ENCODE measurements around the gene TRIM44. TPM values are rescaled to one million over a fixed set of nuclear protein-coding genes. Genes with fewer than 3 reads are reported as not detected.

The TRIM44 gene
- total RNA-seq, 4 donors from 2014 or later: 27.3 to 83.4 (median 61.4) TPM

- Histone ChIP-seq H3K4me1 (peaks cover 0 to 28% (median 17%) of the 10 kb centered on the region in 4 donors), H3K27ac (no peak overlapping the region), H3K27me3 (peaks cover 0 to 10% of the 10 kb centered on the region in 2 donors), H3K36me3 (no peaks in the 10 kb centered on the region), H3K9me3 (peaks cover 0 to 6% (median 0%) of the 10 kb centered on the region in 4 donors), H3K4me3 (no peak overlapping the region)
- no peak for TF ChIP-seq POLR2A (IDR thresholded peaks at IDR 0.05)
- TF ChIP-seq, protein P1, sequence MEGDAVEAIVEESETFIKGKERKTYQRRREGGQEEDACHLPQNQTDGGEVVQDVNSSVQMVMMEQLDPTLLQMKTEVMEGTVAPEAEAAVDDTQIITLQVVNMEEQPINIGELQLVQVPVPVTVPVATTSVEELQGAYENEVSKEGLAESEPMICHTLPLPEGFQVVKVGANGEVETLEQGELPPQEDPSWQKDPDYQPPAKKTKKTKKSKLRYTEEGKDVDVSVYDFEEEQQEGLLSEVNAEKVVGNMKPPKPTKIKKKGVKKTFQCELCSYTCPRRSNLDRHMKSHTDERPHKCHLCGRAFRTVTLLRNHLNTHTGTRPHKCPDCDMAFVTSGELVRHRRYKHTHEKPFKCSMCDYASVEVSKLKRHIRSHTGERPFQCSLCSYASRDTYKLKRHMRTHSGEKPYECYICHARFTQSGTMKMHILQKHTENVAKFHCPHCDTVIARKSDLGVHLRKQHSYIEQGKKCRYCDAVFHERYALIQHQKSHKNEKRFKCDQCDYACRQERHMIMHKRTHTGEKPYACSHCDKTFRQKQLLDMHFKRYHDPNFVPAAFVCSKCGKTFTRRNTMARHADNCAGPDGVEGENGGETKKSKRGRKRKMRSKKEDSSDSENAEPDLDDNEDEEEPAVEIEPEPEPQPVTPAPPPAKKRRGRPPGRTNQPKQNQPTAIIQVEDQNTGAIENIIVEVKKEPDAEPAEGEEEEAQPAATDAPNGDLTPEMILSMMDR (IDR thresholded peaks at IDR 0.05): no peak
- DNase-seq: no peak
Observed at GRCh38 chr11:35620795-35621194, 41.8 kb upstream of the TRIM44 start.

DNA sequence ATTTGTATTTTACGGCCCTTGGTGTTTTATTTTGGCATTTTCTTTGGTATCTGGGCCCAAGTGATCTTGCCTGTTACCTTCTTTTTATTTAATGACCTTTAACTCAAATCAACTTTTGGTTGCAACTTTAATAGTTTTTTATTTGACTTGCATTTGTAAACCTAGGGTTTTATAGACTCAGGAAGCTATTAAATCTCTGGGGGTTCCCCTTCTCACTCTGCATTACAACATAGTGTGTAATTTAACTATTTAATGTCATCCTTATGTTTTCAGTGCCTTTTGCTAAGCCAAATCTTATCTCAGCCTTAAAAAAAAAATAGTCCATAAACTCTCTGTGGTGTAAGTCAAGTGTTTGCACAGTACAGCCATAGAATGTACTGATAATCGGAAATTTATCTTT lies 41.0 kb upstream of the TRIM44 start:
- Histone ChIP-seq H3K9me3 (peaks cover 0 to 6% (median 0%) of the 10 kb centered on the region in 4 donors), H3K36me3 (no peaks in the 10 kb centered on the region), H3K4me3 (no peak overlapping the region), H3K27me3 (peaks cover 0 to 10% of the 10 kb centered on the region in 2 donors), H3K27ac (no peak overlapping the region), H3K4me1 (peaks cover 0 to 28% (median 17%) of the 10 kb centered on the region in 4 donors)
- TF ChIP-seq, protein P1 (IDR thresholded peaks at IDR 0.05): no peak
- no peak for TF ChIP-seq POLR2A (IDR thresholded peaks at IDR 0.05)
- no peak for DNase-seq

- no peak overlapping the region for H3K4me3 ChIP-seq
- H3K27me3 ChIP-seq: peaks cover 0 to 10% of the 10 kb centered on the region in 2 donors
- peaks cover 0 to 6% (median 0%) of the 10 kb centered on the region in 4 donors for H3K9me3 ChIP-seq
- peaks cover 0 to 28% (median 17%) of the 10 kb centered on the region in 4 donors for H3K4me1 ChIP-seq
- no peaks in the 10 kb centered on the region for H3K36me3 ChIP-seq
- DNase-seq: no peak
- H3K27ac ChIP-seq: no peak overlapping the region
- TF ChIP-seq, protein P1 (IDR thresholded peaks at IDR 0.05): no peak
- no peak for TF ChIP-seq POLR2A (IDR thresholded peaks at IDR 0.05)
Observed at GRCh38 chr11:35622070-35622469, 40.5 kb upstream of the TRIM44 start.

- Histone ChIP-seq H3K27ac (no peak overlapping the region), H3K4me3 (no peak overlapping the region), H3K9me3 (peaks cover 0 to 5% (median 0%) of the 10 kb centered on the region in 4 donors), H3K36me3 (no peaks in the 10 kb centered on the region), H3K4me1 (peaks cover 0 to 18% (median 12%) of the 10 kb centered on the region in 4 donors), H3K27me3 (peaks cover 0 to 10% of the 10 kb centered on the region in 2 donors)
- DNase-seq: no peak
- TF ChIP-seq, protein P1 (IDR thresholded peaks at IDR 0.05): no peak
- no peak for TF ChIP-seq POLR2A (IDR thresholded peaks at IDR 0.05)
Observed at GRCh38 chr11:35623621-35624168, 38.9 kb upstream of the TRIM44 start.

GRCh38 chr11:35624316-35624715 lies 38.3 kb upstream of the TRIM44 start:
- H3K27ac ChIP-seq: no peak overlapping the region
- H3K4me3 ChIP-seq: no peak overlapping the region
- no peaks in the 10 kb centered on the region for H3K36me3 ChIP-seq
- TF ChIP-seq, protein P1 (IDR thresholded peaks at IDR 0.05): no peak
- peaks cover 0 to 6% of the 10 kb centered on the region in 2 donors for H3K27me3 ChIP-seq
- DNase-seq: no peak
- no peaks in the 10 kb centered on the region for H3K9me3 ChIP-seq
- peaks cover 0 to 11% (median 7%) of the 10 kb centered on the region in 4 donors for H3K4me1 ChIP-seq
